Caco-2 (cell line): ENCODE results near the gene SLPI. TPM values are rescaled to one million over a fixed set of nuclear protein-coding genes. Genes with fewer than 3 reads are reported as not detected.

ENCODE experiments used
- BruUV-seq: library from RNA; stranded (reverse); fragments of 400-500 nt; replicated peaks from 2 replicates; lab custom pipeline; 2021; lab: Mats Ljungman, UMichigan
- CTCF ChIA-PET: fragments of 300-600 bp; sonication (Branson Sonifier 250); formaldehyde crosslinking; loops from one replicate; lab custom pipeline; 2022; ENCODE audit warnings: antibody characterized with exemption; lab: Charles Lee
- POLR2A ChIA-PET: fragments of 300-600 bp; sonication (Branson Sonifier 250); formaldehyde crosslinking; loops from one replicate; lab custom pipeline; 2022; ENCODE audit warnings: antibody characterized with exemption; lab: Charles Lee
- DNase-seq, 2 experiments: peaks; one replicate each; pipeline versions ENCODE4 v3.0.0 to v3.0.0-alpha.2; 2020 to 2022
- H3K27me3 ChIP-seq: replicated peaks from 2 replicates; pipeline ENCODE4 v1.6.0; 2011; ENCODE audit warnings: low read length; ENCODE audit not compliant: control insufficient read depth, insufficient read depth
- H3K36me3 ChIP-seq: 2 replicates; pipeline ENCODE4 v1.5.1; 2011; ENCODE audit warnings: low read length; ENCODE audit not compliant: control insufficient read depth, insufficient read depth
- H3K4me1 ChIP-seq: fragments of 250-450 bp; sonication (Bioruptor Pico); 2 replicates; pipeline ENCODE4 v1.5.1; 2020; ENCODE audit warnings: mild to moderate bottlenecking
- H3K4me3 ChIP-seq: 2 replicates; pipeline ENCODE4 v1.5.1; 2011; ENCODE audit warnings: low read depth, mild to moderate bottlenecking, control low read depth, low read length
- H3K9me3 ChIP-seq: fragments of 250-450 bp; sonication (Bioruptor Pico); 2 replicates; pipeline ENCODE4 v1.5.1; 2020; ENCODE audit warnings: mild to moderate bottlenecking, moderate library complexity
- H3K27ac Mint-ChIP-seq: one replicate; pipeline ENCODE4 v1.8.0; 2022; ENCODE audit warnings: mixed read lengths; ENCODE audit not compliant: unreplicated experiment
- H3K27me3 Mint-ChIP-seq: one replicate; pipeline ENCODE4 v1.8.0; 2022; ENCODE audit warnings: mixed read lengths; ENCODE audit not compliant: insufficient read depth, unreplicated experiment
- H3K36me3 Mint-ChIP-seq: one replicate; pipeline ENCODE4 v1.8.0; 2022; ENCODE audit warnings: mild to moderate bottlenecking, mixed read lengths; ENCODE audit not compliant: insufficient read depth, unreplicated experiment
- H3K4me1 Mint-ChIP-seq: one replicate; pipeline ENCODE4 v1.8.0; 2022; ENCODE audit warnings: low read depth, mixed read lengths; ENCODE audit not compliant: unreplicated experiment
- H3K4me3 Mint-ChIP-seq: one replicate; pipeline ENCODE4 v1.8.0; 2022; ENCODE audit warnings: mild to moderate bottlenecking, moderate library complexity, mixed read lengths; ENCODE audit not compliant: unreplicated experiment
- H3K9me3 Mint-ChIP-seq: one replicate; pipeline ENCODE4 v1.8.0; 2022; ENCODE audit warnings: mixed read lengths; ENCODE audit not compliant: unreplicated experiment
- CTCF ChIP-seq, 2 experiments: fragments of 200-600 bp in 1 of 2; IDR thresholded peaks; 1 replicate in 1 of 2; 2 replicates in 1 of 2; pipeline versions ENCODE4 v1.5.1 to v1.8.0; 2011 to 2022; ENCODE audit warnings: antibody characterized with exemption in 1 of 2, control low read depth in 1 of 2, inconsistent platforms in 1 of 2, low read depth in 1 of 2, low read length in 1 of 2, mild to moderate bottlenecking in 1 of 2, moderate library complexity in 1 of 2; ENCODE audit not compliant: insufficient read depth in 1 of 2, severe bottlenecking in 1 of 2, unreplicated experiment in 1 of 2
- intact Hi-C: fragments of 100-400 bp; cut with micrococcal nuclease; formaldehyde crosslinking; loops from one replicate; pipeline ENCODE4 v1.10.0; 2022; ENCODE audit not compliant: unreplicated experiment
- total RNA-seq: library from RNA; stranded (reverse); gene quantifications from 2 replicates; pipeline ENCODE4 v1.2.3, GENCODE V29; 2022

The SLPI gene
- total RNA-seq, 1 experiment from 2014 or later: 3.0 TPM

- intact Hi-C loops: no loop called here
Measured at GRCh38 chr20:45297786-45298497, 43.6 kb upstream of the SLPI start.

GRCh38 chr20:45294659-45295058, 40.3 kb upstream of the SLPI start:
- no peak overlapping the region for H3K27ac Mint-ChIP-seq
- Histone ChIP-seq H3K9me3 (peaks cover 15% of the 10 kb centered on the region), H3K36me3 (no peaks in the 10 kb centered on the region), H3K4me1 (0 out of 2 replicates have a peak, but pooled peaks cover 3% of the 10 kb centered on the region), H3K4me3 (no peak overlapping the region), H3K27me3 (peaks cover 4% of the 10 kb centered on the region; the same call in 1 of the 2 replicates)
- BruUV-seq: no TSS peak
- no peaks in the 10 kb centered on the region for H3K4me1 Mint-ChIP-seq
- intact Hi-C loops: loop anchor here (5.0 kb wide), 1 partner anchor 212 kb away; no protein-coding TSS in a partner anchor
- ChIA-PET POLR2A (interaction anchor here (0.5 to 0.6 kb wide), 2 partner anchors 121 to 334 kb away, joined by 4 read pairs; partner anchors contain the start of genes PIGT and TOMM34), CTCF (interaction anchor here (0.6 to 7.4 kb wide), 23 partner anchors 9 to 477 kb away, joined by 3 to 67 read pairs (median 8); partner anchors contain the start of genes MATN4, PIGT and SYS1)
- no peak for TF ChIP-seq CTCF (IDR thresholded peaks at IDR 0.05; ENCODE audit: insufficient read depth in 1 of 2, low read depth in 1 of 2, low read length in 1 of 2, severe bottlenecking in 1 of 2, unreplicated experiment in 1 of 2)
- H3K9me3 Mint-ChIP-seq: no peaks in the 10 kb centered on the region
- peaks cover 9% of the 10 kb centered on the region for H3K27me3 Mint-ChIP-seq
- no peaks in the 10 kb centered on the region for H3K36me3 Mint-ChIP-seq
- DNase-seq: no peak
- no peak overlapping the region for H3K4me3 Mint-ChIP-seq

More at GRCh38 chr20:45297786-45298497, 43.6 kb upstream of the SLPI start:
- Histone ChIP-seq H3K4me1 (0 out of 2 replicates have a peak, but pooled peaks cover 3% of the 10 kb centered on the region), H3K4me3 (no peak overlapping the region), H3K9me3 (peaks cover 15% of the 10 kb centered on the region), H3K27me3 (peaks cover 4% of the 10 kb centered on the region; the same call in 1 of the 2 replicates), H3K36me3 (no peaks in the 10 kb centered on the region)
- POLR2A ChIA-PET: interaction anchor here (0.6 kb wide), 1 partner anchor 64 kb away, joined by 4 read pairs; no protein-coding TSS in a partner anchor
- Mint-ChIP-seq H3K4me3 (no peak overlapping the region), H3K27ac (no peak overlapping the region), H3K4me1 (no peaks in the 10 kb centered on the region), H3K9me3 (no peaks in the 10 kb centered on the region), H3K36me3 (no peaks in the 10 kb centered on the region), H3K27me3 (peaks cover 9% of the 10 kb centered on the region)
- CTCF ChIA-PET: interaction anchor here (0.5 kb wide), 1 partner anchor 208 kb away, joined by 3 read pairs; no protein-coding TSS in a partner anchor
- peak in 1 of 2 experiments; percentile 33 for DNase-seq
- no TSS peak for BruUV-seq
- TF ChIP-seq CTCF (IDR thresholded peaks at IDR 0.05; ENCODE audit: insufficient read depth in 1 of 2, low read depth in 1 of 2, low read length in 1 of 2, severe bottlenecking in 1 of 2, unreplicated experiment in 1 of 2): no peak

GRCh38 chr20:45294003-45294368, 39.6 kb upstream of the SLPI start:
- H3K4me3 ChIP-seq: peak overlapping the region; percentile 63; the same call in 1 of the 2 replicates
- POLR2A ChIA-PET: interaction anchor here (0.5 to 0.6 kb wide), 3 partner anchors 68 to 334 kb away, joined by 3 to 4 read pairs (median 4); partner anchors contain the start of genes PIGT and TOMM34
- H3K36me3 ChIP-seq: no peaks in the 10 kb centered on the region
- TF ChIP-seq CTCF (IDR thresholded peaks at IDR 0.05; ENCODE audit: insufficient read depth in 1 of 2, low read depth in 1 of 2, low read length in 1 of 2, severe bottlenecking in 1 of 2, unreplicated experiment in 1 of 2): no peak
- intact Hi-C loops: loop anchor here (5.0 kb wide), 1 partner anchor 212 kb away; no protein-coding TSS in a partner anchor
- H3K27me3 ChIP-seq: peaks cover 4% of the 10 kb centered on the region; the same call in 1 of the 2 replicates
- CTCF ChIA-PET: interaction anchor here (0.6 to 7.4 kb wide), 48 partner anchors 9 to 477 kb away, joined by 3 to 67 read pairs (median 5); partner anchors contain the start of genes MATN4, PIGT, SLPI and SYS1
- Mint-ChIP-seq H3K27ac (no peak overlapping the region), H3K27me3 (peaks cover 10% of the 10 kb centered on the region), H3K9me3 (no peaks in the 10 kb centered on the region), H3K4me3 (peak overlapping the region; percentile 72), H3K36me3 (no peaks in the 10 kb centered on the region), H3K4me1 (no peaks in the 10 kb centered on the region)
- H3K4me1 ChIP-seq: 0 out of 2 replicates have a peak, but pooled peaks cover 3% of the 10 kb centered on the region
- no TSS peak for BruUV-seq
- peaks cover 15% of the 10 kb centered on the region for H3K9me3 ChIP-seq
- no peak for DNase-seq
